Kidney (tissue), 14 donors: ENCODE data around the gene PSMB11. TPM values are rescaled to one million over a fixed set of nuclear protein-coding genes. Genes with fewer than 3 reads are reported as not detected.

Experiments used
- DNase-seq, 5 donors: peaks; one replicate each; pipeline ENCODE4 v3.0.0-alpha.2; 2013 to 2020
- FAIRE-seq: peaks from 2 replicates; lab custom pipeline; 2012; peaks lifted over from hg19 to GRCh38; lab: Jason Lieb, UNC
- H3K27ac ChIP-seq, 2 donors: one replicate each; pipeline ENCODE4 v1.7.0; 2013; ENCODE audit warnings: low read depth in 2 of 2, low read length in 2 of 2, inconsistent platforms in 1 of 2
- H3K27me3 ChIP-seq: one replicate; pipeline ENCODE4 v1.7.1; 2013; ENCODE audit warnings: low read length, inconsistent platforms; ENCODE audit not compliant: control insufficient read depth, insufficient read depth
- H3K36me3 ChIP-seq, 3 donors: one replicate each; pipeline versions ENCODE4 v1.7.0 to v1.7.1; 2013; ENCODE audit warnings: low read length in 3 of 3, control low read depth in 1 of 3, inconsistent platforms in 1 of 3; ENCODE audit not compliant: insufficient read depth in 3 of 3, control insufficient read depth in 2 of 3
- H3K4me1 ChIP-seq, 3 donors: one replicate each; pipeline versions ENCODE4 v1.7.0 to v1.7.1; 2013; ENCODE audit warnings: low read length in 3 of 3, inconsistent platforms in 1 of 3, low read depth in 1 of 3; ENCODE audit not compliant: control insufficient read depth in 2 of 3, insufficient read depth in 2 of 3
- H3K4me3 ChIP-seq, 3 donors: one replicate each; pipeline versions ENCODE4 v1.7.0 to v1.8.1; 2013; ENCODE audit warnings: low read length in 3 of 3, control low read depth in 1 of 3, inconsistent platforms in 1 of 3
- H3K9ac ChIP-seq, 3 donors: one replicate each; pipeline versions ENCODE4 v1.7.0 to v1.7.1; 2013; ENCODE audit warnings: low read length in 3 of 3, control low read depth in 1 of 3, inconsistent platforms in 1 of 3
- H3K9me3 ChIP-seq, 3 donors: one replicate each; pipeline versions ENCODE4 v1.7.0 to v1.7.1; 2013; ENCODE audit warnings: low read length in 3 of 3, control low read depth in 1 of 3, inconsistent platforms in 1 of 3; ENCODE audit not compliant: control insufficient read depth in 2 of 3, insufficient read depth in 1 of 3
- intact Hi-C: fragments of 100-400 bp; cut with DNase I; formaldehyde crosslinking; loops from one replicate; pipeline ENCODE4 v1.11.1; 2022
- polyA plus RNA-seq: library from polyadenylated mRNA; stranded (reverse); fragments of 350-450 nt; fragmentation: Illumina TruSeq; extraction: RNeasy Lipid Tissue Mini Kit (QIAGEN cat#74804); gene quantifications from one replicate; pipeline ENCODE4 v1.2.3, GENCODE V29; 2014; ENCODE audit warnings: low read depth, low replicate concordance; ENCODE audit not compliant: insufficient read depth
- total RNA-seq: library from RNA; stranded (reverse); fragmentation: NEBNext Ultra II Directional; extraction: Animal tissue kit (Norgen Biotek cat#: 25700); gene quantifications from one replicate; pipeline ENCODE4 v1.2.1, GENCODE V29; 2021
- TF ChIP-seq, protein P1 (sequence below): IDR thresholded peaks from 3 replicates; pipeline ENCODE4 v1.5.1; 2012; ENCODE audit warnings: mild to moderate bottlenecking, moderate library complexity, borderline replicate concordance; ENCODE audit not compliant: insufficient read depth; ENCODE audit errors: extremely low read depth
- donor health status: control.
- donor health status: control.
- donor health status: control.
- donor health status: control.
- donor health status: control.
- donor health status: DM: yes; HTN: yes; CAD: no.
- donor health status: Normal renal cell carcinoma (clear cell type).

The PSMB11 gene
- total and polyA plus RNA-seq, 2 donors from 2014 or later = not detected

DNA sequence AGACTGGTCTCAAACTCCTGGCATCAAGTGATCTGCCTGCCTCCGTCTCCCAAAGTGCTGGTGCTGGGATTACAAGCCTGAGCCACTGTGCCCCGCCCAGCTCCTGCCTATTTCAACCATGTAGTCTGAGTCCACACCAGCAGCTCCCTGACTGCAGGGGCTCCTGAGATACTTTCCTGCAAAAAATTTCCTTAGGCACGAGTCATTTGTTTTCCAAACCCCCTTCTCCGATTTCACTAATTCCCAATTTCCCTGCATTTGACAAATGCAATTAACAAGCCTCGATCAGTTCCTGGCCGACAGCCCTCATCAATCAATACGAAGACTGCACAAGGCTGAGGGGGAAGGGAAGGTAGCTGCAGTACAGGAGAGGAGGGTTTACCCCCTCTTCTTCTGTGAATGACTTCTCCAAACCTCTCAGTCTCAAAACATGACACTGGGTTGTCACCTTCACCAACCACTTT, 17.4 kb upstream of the PSMB11 start:
- Histone ChIP-seq H3K9ac (no peak overlapping the region), H3K36me3 (peaks cover 0 to 14% (median 11%) of the 10 kb centered on the region in 3 donors), H3K27me3 (no peaks in the 10 kb centered on the region), H3K4me1 (peaks cover 0 to 5% (median 0%) of the 10 kb centered on the region in 3 donors), H3K9me3 (no peaks in the 10 kb centered on the region), H3K4me3 (no peak overlapping the region), H3K27ac (no peak overlapping the region)
- TF ChIP-seq, protein P1, sequence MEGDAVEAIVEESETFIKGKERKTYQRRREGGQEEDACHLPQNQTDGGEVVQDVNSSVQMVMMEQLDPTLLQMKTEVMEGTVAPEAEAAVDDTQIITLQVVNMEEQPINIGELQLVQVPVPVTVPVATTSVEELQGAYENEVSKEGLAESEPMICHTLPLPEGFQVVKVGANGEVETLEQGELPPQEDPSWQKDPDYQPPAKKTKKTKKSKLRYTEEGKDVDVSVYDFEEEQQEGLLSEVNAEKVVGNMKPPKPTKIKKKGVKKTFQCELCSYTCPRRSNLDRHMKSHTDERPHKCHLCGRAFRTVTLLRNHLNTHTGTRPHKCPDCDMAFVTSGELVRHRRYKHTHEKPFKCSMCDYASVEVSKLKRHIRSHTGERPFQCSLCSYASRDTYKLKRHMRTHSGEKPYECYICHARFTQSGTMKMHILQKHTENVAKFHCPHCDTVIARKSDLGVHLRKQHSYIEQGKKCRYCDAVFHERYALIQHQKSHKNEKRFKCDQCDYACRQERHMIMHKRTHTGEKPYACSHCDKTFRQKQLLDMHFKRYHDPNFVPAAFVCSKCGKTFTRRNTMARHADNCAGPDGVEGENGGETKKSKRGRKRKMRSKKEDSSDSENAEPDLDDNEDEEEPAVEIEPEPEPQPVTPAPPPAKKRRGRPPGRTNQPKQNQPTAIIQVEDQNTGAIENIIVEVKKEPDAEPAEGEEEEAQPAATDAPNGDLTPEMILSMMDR = no peak
- DNase-seq (no peak), FAIRE-seq (no peak)
- intact Hi-C loops = no loop called here

DNA sequence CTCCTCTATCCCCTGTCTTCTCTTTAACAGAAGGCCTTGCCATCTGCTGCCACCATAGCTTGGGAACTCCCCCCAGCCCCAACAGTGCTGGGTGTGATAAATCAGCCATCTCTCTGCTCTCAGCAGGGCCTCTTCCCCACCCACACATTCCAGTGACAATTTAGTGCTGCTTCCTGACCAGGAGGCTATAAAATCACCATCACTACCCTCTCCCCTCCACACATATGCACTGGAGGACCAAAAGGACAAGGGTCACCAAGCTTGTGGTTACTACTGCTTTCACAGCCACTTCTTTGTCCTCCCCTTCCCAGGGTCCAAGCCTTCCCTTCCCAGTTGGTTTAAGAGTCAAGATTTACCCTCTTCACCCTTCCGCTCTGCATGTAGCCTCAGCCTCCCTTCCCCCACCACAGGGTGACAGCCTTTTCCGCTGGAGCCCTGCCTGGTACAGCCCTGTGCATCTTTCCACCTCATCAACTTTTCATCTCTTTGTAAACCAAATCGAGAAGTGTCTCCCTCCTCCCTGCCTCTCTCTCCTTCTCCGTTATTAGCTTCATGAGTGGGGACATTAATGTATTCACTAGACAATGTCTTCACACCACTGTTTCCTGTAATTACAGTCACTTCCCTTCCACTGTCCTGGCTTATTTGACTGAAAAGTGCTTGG, 16.7 kb upstream of the PSMB11 start:
- no peaks in the 10 kb centered on the region for H3K9me3 ChIP-seq
- no peaks in the 10 kb centered on the region for H3K27me3 ChIP-seq
- H3K9ac ChIP-seq = no peak overlapping the region
- TF ChIP-seq, protein P1 = no peak
- no peak overlapping the region for H3K27ac ChIP-seq
- intact Hi-C loops = no loop called here
- H3K4me1 ChIP-seq = peaks cover 0 to 5% (median 0%) of the 10 kb centered on the region in 3 donors
- peaks cover 0 to 14% (median 11%) of the 10 kb centered on the region in 3 donors for H3K36me3 ChIP-seq
- peak overlapping the region in 1 of 3 donors; percentile 3 for H3K4me3 ChIP-seq
- DNase-seq = peak in 4 of 5 donors; percentile 88 to 95 (median 92)
- FAIRE-seq = no peak

DNA sequence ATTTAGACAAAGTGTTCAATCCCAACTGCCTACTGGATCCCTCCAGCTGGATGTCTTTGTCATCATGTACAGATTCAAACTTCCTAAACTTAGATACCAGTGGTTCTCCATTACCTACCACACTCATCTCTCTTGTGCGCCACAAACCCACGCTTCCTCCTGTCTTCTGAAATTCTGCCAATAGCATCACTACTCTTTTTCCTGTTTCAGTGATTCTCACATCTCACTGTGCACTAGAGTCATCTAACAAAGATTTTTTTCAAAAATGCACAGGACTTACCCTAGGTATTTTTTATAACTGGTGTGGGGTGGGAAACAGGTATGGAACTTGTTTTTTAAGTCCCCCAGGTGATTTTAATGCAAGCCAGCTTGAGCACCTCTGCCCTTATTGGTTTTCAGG, 13.2 kb upstream of the PSMB11 start:
- intact Hi-C loops = no loop called here
- no peak overlapping the region for H3K4me3 ChIP-seq
- H3K36me3 ChIP-seq = peaks cover 8 to 28% (median 24%) of the 10 kb centered on the region in 3 donors
- no peaks in the 10 kb centered on the region for H3K9me3 ChIP-seq
- no peak overlapping the region for H3K27ac ChIP-seq
- FAIRE-seq (no peak), DNase-seq (no peak)
- H3K9ac ChIP-seq = no peak overlapping the region
- H3K27me3 ChIP-seq = no peaks in the 10 kb centered on the region
- TF ChIP-seq, protein P1 = no peak
- peaks cover 5 to 6% (median 5%) of the 10 kb centered on the region in 3 donors for H3K4me1 ChIP-seq
